Measurements from ENCODE around the gene RNF215.

RNF215 gene

GRCh38 chr22:30386960-30387827, at the start of gene RNF215:
RNF215 (minus strand) TSS chr22:30387411; CDS start chr22:30387313, 98 bp downstream.
- peak within 1 kb of the TSS; percentile 68 for H3K4me3 ChIP-seq (ENCODE audit: low read depth, low read length)
- peak; percentile 59 for TF ChIP-seq CTCF (IDR thresholded peaks at IDR 0.05; ENCODE audit: low read depth, low read length)

GRCh38 chr22:30436196-30436595, 49.0 kb upstream of the RNF215 start:
- no peak overlapping the region for H3K4me3 ChIP-seq (ENCODE audit: low read depth, low read length)
- no peak for TF ChIP-seq CTCF (IDR thresholded peaks at IDR 0.05; ENCODE audit: low read depth, low read length)

- H3K4me3 ChIP-seq (ENCODE audit: low read depth, low read length), result no peak overlapping the region
- no peak for TF ChIP-seq CTCF (IDR thresholded peaks at IDR 0.05; ENCODE audit: low read depth, low read length)
Measured at GRCh38 chr22:30435674-30436126, 48.5 kb upstream of the RNF215 start.

- TF ChIP-seq CTCF (IDR thresholded peaks at IDR 0.05; ENCODE audit: low read depth, low read length), result no peak
- no peak overlapping the region for H3K4me3 ChIP-seq (ENCODE audit: low read depth, low read length)
Measured at GRCh38 chr22:30434843-30435242, 47.6 kb upstream of the RNF215 start.

- H3K4me3 ChIP-seq (ENCODE audit: low read depth, low read length), result no peak overlapping the region
- no peak for TF ChIP-seq CTCF (IDR thresholded peaks at IDR 0.05; ENCODE audit: low read depth, low read length)
Measured at GRCh38 chr22:30433773-30434172, 46.6 kb upstream of the RNF215 start.

GRCh38 chr22:30433227-30433626, 46.0 kb upstream of the RNF215 start:
- no peak for TF ChIP-seq CTCF (IDR thresholded peaks at IDR 0.05; ENCODE audit: low read depth, low read length)
- no peak overlapping the region for H3K4me3 ChIP-seq (ENCODE audit: low read depth, low read length)

GRCh38 chr22:30432520-30432919, 45.3 kb upstream of the RNF215 start:
- TF ChIP-seq CTCF (IDR thresholded peaks at IDR 0.05; ENCODE audit: low read depth, low read length), result no peak
- no peak overlapping the region for H3K4me3 ChIP-seq (ENCODE audit: low read depth, low read length)
